Activated T-cell treated with anti-CD3 and anti-CD28 coated beads for 48 hours (primary cell): Measurements from ENCODE around the gene HERPUD2.
A peak's percentile ranks its signal among the peaks of the same experiment; 100 is the strongest.
"Not testable (repeated sequence)": the region's sequence is repeated elsewhere in the genome, so short reads cannot be mapped to it uniquely, and the experiment has no call there.

Source experiments
- DNase-seq: peaks from one replicate; pipeline ENCODE4 v3.0.0-alpha.2; 2020; ENCODE audit warnings: low read depth

HERPUD2 gene

DNA sequence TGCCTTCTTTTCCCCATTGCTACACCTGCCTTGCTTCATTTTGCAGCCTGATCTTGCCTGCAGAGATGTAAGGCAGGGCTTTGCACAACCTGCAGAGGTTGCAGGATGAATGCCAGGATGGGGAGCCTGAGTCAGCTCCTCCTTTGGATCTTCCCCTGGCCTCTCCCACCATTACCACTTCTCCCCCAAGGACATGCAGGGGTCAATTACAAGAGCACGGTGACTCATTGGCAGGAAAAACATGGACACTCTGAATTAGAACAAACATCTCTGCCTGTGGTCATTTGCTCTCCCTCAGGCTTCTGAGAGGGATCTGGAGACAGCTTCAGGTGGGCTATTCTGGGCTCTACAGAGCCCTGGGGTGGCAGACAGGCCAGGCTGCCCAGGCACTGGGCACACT, 89.2 kb downstream of the HERPUD2 start:
- no peak for DNase-seq

DNA sequence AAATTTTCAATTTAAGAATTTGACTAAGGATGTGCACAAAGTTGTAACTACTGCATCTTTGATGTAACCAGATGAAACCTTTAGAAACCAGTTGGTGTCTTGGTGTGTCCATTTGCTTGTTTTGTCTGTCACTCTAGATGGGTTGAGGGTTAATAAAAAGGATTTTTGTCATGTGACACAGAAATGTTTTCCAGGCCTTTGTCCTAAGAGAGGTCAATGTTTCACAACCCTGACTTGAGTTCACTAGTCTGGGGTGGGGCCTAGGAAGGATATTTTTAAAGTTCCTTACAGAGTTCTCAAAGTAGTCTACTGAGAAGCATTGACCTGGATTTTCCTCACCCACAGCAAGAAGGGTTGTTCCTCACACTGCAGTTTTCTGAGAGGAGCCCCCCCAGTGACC, 90.3 kb downstream of the HERPUD2 start:
- DNase-seq: no peak

DNA sequence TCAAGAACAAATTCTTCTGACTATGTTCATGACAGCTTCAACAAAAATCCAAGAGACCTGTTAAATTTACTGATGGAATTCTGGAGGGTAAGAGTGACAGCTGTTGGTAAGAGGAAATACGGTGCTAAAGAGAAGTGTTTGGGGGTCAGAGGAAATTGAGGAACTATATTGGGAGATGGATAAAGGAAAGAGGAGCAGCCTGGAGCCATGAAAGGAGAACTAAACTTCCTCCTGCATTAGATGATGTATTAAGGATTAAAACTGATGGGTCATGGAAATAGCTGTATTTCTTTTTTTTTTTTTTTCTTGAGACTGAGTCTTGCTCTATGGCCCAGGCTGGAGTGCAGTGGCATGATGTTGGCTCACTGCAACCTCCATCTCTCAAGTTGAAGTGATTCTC, 95.3 kb downstream of the HERPUD2 start:
- DNase-seq: no peak

DNA sequence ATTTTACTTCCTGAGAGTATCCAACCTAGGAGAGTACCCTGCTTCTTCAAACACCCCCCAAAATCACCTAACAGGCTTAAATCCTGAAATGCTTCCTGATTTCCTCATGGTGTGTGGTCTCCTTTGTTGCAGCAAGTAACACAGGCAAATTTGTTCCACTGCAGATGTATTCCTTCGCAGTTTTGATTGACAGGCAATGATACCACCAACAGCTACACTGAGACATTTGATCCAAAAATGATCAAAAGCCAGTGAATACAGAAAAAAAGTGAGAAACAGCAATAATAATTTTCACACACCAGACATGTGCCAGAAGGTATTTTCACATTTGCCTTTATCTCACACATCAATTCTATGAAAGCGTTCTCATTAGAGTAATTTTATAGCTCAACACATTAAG, 95.9 kb downstream of the HERPUD2 start:
- no peak for DNase-seq

DNA sequence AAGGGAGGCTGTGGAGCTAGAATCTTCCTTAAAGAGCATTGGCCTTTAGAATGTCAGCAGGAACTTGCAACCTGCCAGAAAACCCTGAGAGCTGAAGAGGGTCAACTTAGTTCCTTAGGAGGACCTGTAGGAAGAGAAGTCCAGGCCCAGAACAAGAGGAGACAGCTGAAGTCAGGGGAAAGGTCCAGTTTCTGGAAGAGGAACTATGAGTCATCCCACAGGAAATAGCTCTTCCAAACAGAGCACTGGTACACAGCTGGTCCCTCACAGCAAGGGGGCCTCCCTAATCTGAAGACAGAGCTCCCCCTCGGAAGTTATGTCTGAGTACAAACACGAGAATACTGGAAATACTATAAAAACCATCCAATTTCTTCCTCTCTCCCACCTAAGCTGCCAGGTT, 98.9 kb downstream of the HERPUD2 start:
- no peak for DNase-seq

DNA sequence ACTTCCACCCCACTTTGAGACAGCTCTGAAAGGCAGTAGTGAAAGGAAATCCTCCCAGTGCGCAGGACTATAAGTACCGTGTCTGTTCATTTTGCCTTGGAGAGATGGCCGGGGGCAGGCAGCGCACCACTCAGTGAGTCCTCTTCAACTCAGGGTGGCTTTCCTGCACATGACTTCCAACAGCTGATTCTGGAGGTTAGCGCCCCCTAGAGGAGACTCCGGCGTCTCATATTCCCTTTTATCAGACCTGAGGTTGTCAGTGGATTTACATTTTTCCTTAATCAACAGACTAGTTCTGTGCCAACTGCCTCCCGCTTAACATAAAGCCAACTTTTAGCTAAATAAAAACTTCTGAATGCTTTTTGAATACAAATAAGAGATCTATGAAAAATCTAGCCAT, 101.0 kb downstream of the HERPUD2 start:
- DNase-seq: peak; percentile 9

DNA sequence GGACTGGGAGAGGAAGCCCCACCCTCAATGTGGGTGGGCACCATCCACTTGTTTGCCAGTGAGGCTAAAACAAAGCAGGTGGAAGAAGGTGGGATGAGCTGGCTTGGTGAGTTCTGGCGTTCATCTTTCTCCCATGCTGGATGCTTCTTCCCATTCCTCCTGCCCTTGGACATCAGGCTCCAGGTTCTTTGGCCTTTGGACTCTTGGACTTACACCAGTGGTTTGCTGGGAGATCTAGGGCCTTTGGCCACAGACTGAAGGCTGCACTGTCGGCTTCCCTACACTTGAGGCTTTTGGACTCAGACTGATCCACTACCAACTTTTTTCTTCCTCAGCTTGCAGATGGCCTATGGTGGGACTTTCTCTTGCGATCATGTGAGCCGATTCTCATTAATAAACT, 106.3 kb downstream of the HERPUD2 start:
- DNase-seq: no peak

DNA sequence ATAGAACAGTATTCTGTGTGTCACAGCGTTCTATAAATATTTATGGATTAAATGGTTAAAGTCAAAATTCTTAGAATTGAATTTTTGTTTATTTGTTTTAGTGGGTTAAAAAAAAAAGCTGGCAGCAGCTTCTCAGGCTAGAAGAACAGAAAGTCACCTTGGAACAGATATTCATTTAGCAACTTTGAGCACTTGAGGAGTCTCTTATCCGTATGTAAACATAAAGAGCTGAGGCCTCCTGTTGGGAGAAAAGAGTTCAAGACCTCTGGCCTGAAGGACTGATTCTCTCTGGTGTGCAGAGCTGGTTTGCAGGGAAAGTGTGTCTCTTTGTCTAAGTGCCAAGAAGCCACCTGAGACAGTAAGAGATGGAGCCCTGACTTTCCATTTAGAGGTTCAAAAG, 109.9 kb downstream of the HERPUD2 start:
- no peak for DNase-seq

DNA sequence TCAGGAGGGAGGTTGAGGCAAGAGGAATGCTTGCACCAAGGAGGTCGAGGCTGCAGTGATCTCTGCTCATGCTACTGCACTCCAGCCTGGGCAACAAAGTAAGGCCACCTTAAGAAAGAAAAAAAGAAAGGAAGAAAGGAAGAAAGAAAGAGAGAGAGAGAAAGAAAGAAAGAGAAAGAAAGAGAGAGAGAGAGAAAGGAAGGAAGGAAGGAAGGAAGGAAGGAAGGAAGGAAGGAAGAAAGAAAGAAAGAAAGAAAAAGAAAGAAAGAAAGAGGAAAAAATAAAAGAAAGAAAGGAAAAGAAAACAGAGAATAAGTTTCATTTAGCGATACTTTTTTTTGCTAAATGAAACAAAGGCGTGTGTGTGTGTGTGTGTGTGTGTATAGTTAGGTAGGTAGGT, 110.4 kb downstream of the HERPUD2 start:
- not testable (repeated sequence) for DNase-seq
